Liver (tissue), 9 donors: Measurements from ENCODE around the gene CD3D. TPM values are rescaled to one million over a fixed set of nuclear protein-coding genes. Genes with fewer than 3 reads are reported as not detected.
A peak's percentile ranks its signal among the peaks of the same experiment; 100 is the strongest.

Experiments used
- DNase-seq: peaks from one replicate; pipeline ENCODE4 v3.0.0-alpha.2; 2017; ENCODE audit warnings: low spot score
- H3K27ac ChIP-seq, 2 donors: one replicate each; pipeline ENCODE4 v1.7.0; 2013; ENCODE audit warnings: inconsistent platforms in 2 of 2, low read length in 2 of 2, control low read depth in 1 of 2, low read depth in 1 of 2, mild to moderate bottlenecking in 1 of 2
- H3K27me3 ChIP-seq, 4 donors: one replicate each; pipeline versions ENCODE4 v1.6.1 to v1.7.0; 2013; ENCODE audit warnings: low read length in 3 of 4, inconsistent platforms in 1 of 4, mild to moderate bottlenecking in 1 of 4, moderate library complexity in 1 of 4; ENCODE audit not compliant: control insufficient read depth in 4 of 4, insufficient read depth in 4 of 4
- H3K36me3 ChIP-seq, 4 donors: one replicate each; pipeline versions ENCODE4 v1.6.1 to v1.7.0; 2013; ENCODE audit warnings: low read length in 3 of 4, mild to moderate bottlenecking in 3 of 4, low read depth in 1 of 4, moderate library complexity in 1 of 4; ENCODE audit not compliant: control insufficient read depth in 4 of 4, insufficient read depth in 3 of 4
- H3K4me1 ChIP-seq, 4 donors: one replicate each; pipeline versions ENCODE4 v1.6.1 to v1.7.0; 2013; ENCODE audit warnings: low read length in 3 of 4, mild to moderate bottlenecking in 3 of 4, moderate library complexity in 1 of 4; ENCODE audit not compliant: control insufficient read depth in 4 of 4, insufficient read depth in 4 of 4
- H3K4me3 ChIP-seq, 3 donors: one replicate each; pipeline versions ENCODE4 v1.6.1 to v1.7.0; 2013; ENCODE audit warnings: low read length in 3 of 3, control low read depth in 1 of 3, low read depth in 1 of 3, mild to moderate bottlenecking in 1 of 3
- H3K9ac ChIP-seq, 2 donors: one replicate each; pipeline ENCODE4 v1.7.0; 2013; ENCODE audit warnings: low read length in 2 of 2, mild to moderate bottlenecking in 2 of 2, moderate library complexity in 2 of 2, control low read depth in 1 of 2, low read depth in 1 of 2
- H3K9me3 ChIP-seq, 4 donors: one replicate each; pipeline versions ENCODE4 v1.6.1 to v1.7.0; 2013; ENCODE audit warnings: low read length in 3 of 4; ENCODE audit not compliant: control insufficient read depth in 4 of 4
- EGR1 ChIP-seq, 2 donors: IDR thresholded peaks; 2 replicates each; pipeline ENCODE4 v1.6.1; 2016 to 2018; ENCODE audit warnings: antibody characterized with exemption in 2 of 2, low read depth in 2 of 2
- FOXA1 ChIP-seq: IDR thresholded peaks from 2 replicates; pipeline ENCODE4 v1.6.1; 2016; ENCODE audit warnings: antibody characterized with exemption
- FOXA2 ChIP-seq: IDR thresholded peaks from 2 replicates; pipeline ENCODE4 v1.6.1; 2016; ENCODE audit warnings: antibody characterized with exemption
- GABPA ChIP-seq, 2 donors: IDR thresholded peaks in 1 of 2; conservative IDR thresholded peaks in 1 of 2; 2 replicates each; pipeline ENCODE4 v1.6.1; 2016; ENCODE audit warnings: antibody characterized with exemption in 2 of 2, mild to moderate bottlenecking in 1 of 2, moderate library complexity in 1 of 2
- HNF4A ChIP-seq, 2 donors: conservative IDR thresholded peaks; 2 replicates each; pipeline ENCODE4 v1.6.1; 2016; ENCODE audit warnings: antibody characterized with exemption in 2 of 2, mild to moderate bottlenecking in 2 of 2
- HNF4G ChIP-seq: IDR thresholded peaks from 2 replicates; pipeline ENCODE4 v1.6.1; 2016; ENCODE audit warnings: antibody characterized with exemption
- JUND ChIP-seq, 2 donors: IDR thresholded peaks; 2 replicates each; pipeline ENCODE4 v1.6.1; 2016; ENCODE audit warnings: antibody characterized with exemption in 2 of 2
- NR2F2 ChIP-seq: IDR thresholded peaks from 2 replicates; pipeline ENCODE4 v1.6.1; 2016; ENCODE audit warnings: antibody characterized with exemption
- RAD21 ChIP-seq, 2 donors: IDR thresholded peaks; 2 replicates each; pipeline ENCODE4 v1.6.1; 2016; ENCODE audit warnings: antibody characterized with exemption in 2 of 2, mild to moderate bottlenecking in 2 of 2
- RXRA ChIP-seq, 2 donors: IDR thresholded peaks; 2 replicates each; pipeline ENCODE4 v1.6.1; 2017 to 2018; ENCODE audit warnings: antibody characterized with exemption in 2 of 2, mild to moderate bottlenecking in 1 of 2
- SP1 ChIP-seq: IDR thresholded peaks from 2 replicates; pipeline ENCODE4 v1.6.1; 2018; ENCODE audit warnings: antibody characterized with exemption, mild to moderate bottlenecking
- TAF1 ChIP-seq: conservative IDR thresholded peaks from 2 replicates; pipeline ENCODE4 v1.6.1; 2016; ENCODE audit warnings: antibody characterized with exemption, mild to moderate bottlenecking
- YY1 ChIP-seq: IDR thresholded peaks from 2 replicates; pipeline ENCODE4 v1.6.1; 2016; ENCODE audit warnings: antibody characterized with exemption, mild to moderate bottlenecking
- WGBS: extraction: QIAGEN DNeasy Blood & Tissue Kit; methylation state at CpG from one replicate; pipeline ENCODE4 v1.1.7; 2013; 5-methylcytosine and 5-hydroxymethylcytosine counted together
- polyA plus RNA-seq, 2 donors: library from polyadenylated mRNA; stranded (reverse) in 1 of 2; unstranded in 1 of 2; fragments of 200-250 nt in 1 of 2; fragments of >200 nt in 1 of 2; fragmentation: Nextera tagmentation in 1 of 2; extraction: Ambion mirVana in 1 of 2; gene quantifications; one replicate each; pipeline versions ENCODE4 v1.2.1 to v1.2.3, GENCODE V29; 2013 to 2015
- total RNA-seq, 2 donors: library from RNA; depleted of rRNA; stranded (reverse); fragments of >200 nt; gene quantifications; one replicate each; pipeline ENCODE4 v1.2.3, GENCODE V29; 2014
- TF ChIP-seq, protein P1 (sequence below): IDR thresholded peaks from 2 replicates; pipeline ENCODE4 v1.6.1; 2016; ENCODE audit warnings: antibody characterized with exemption
- TF ChIP-seq, protein P2 (sequence below): IDR thresholded peaks from 2 replicates; pipeline ENCODE4 v1.6.1; 2016; ENCODE audit warnings: antibody characterized with exemption, mild to moderate bottlenecking
- TF ChIP-seq, protein P3 (sequence below): fragments of 150-350 bp; IDR thresholded peaks from 2 replicates; pipeline ENCODE4 v1.5.1; 2017; ENCODE audit warnings: improper control_type of control experiment, low read depth, low read length; ENCODE audit not compliant: missing input control
- TF ChIP-seq, protein P4 (sequence below): IDR thresholded peaks from 2 replicates; pipeline ENCODE4 v1.6.1; 2016; ENCODE audit warnings: antibody characterized with exemption
- TF ChIP-seq, protein P5 (sequence below): IDR thresholded peaks from 2 replicates; pipeline ENCODE4 v1.6.1; 2016; ENCODE audit warnings: antibody characterized with exemption
- donor health status: healthy.
- donor health status: healthy.
- donor health status: healthy.
- donor health status: healthy.
- donor health status: healthy.

The CD3D gene
- total and polyA plus RNA-seq, 4 donors, result 1.1 to 1.6 (median 1.2) TPM

DNA sequence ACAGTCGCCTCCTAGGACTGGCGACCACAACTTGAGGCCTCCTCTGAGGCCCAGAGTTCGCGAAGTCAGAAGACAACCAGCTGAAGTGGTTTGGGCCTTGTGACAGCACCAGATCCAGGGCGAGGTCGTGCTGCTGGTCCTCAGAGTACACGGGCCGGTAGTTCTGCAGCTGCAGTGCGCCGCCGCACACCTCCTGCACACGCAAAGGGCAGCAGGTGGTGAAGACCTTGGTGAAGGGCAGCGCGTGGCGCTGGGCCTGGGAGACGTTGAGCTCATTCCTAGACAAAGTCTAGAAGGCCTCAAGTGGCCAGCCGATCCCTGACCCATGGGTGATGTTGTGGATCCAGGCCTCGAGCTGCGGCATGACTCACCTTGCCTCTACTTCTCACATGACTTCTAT, 19.8 kb downstream of the CD3D start:
- H3K9ac ChIP-seq, result no peak overlapping the region
- no peaks in the 10 kb centered on the region for H3K9me3 ChIP-seq
- H3K27me3 ChIP-seq, result no peaks in the 10 kb centered on the region
- no peak overlapping the region for H3K4me3 ChIP-seq
- no peak for DNase-seq
- TF ChIP-seq GABPA (IDR thresholded peaks at IDR 0.05 in 1 of 2, conservative IDR thresholded peaks at IDR 0.05 in 1 of 2) (no peak), HNF4A (conservative IDR thresholded peaks at IDR 0.05) (no peak)
- TF ChIP-seq, protein P1, sequence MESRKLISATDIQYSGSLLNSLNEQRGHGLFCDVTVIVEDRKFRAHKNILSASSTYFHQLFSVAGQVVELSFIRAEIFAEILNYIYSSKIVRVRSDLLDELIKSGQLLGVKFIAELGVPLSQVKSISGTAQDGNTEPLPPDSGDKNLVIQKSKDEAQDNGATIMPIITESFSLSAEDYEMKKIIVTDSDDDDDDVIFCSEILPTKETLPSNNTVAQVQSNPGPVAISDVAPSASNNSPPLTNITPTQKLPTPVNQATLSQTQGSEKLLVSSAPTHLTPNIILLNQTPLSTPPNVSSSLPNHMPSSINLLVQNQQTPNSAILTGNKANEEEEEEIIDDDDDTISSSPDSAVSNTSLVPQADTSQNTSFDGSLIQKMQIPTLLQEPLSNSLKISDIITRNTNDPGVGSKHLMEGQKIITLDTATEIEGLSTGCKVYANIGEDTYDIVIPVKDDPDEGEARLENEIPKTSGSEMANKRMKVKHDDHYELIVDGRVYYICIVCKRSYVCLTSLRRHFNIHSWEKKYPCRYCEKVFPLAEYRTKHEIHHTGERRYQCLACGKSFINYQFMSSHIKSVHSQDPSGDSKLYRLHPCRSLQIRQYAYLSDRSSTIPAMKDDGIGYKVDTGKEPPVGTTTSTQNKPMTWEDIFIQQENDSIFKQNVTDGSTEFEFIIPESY, result no peak
- H3K36me3 ChIP-seq, result no peaks in the 10 kb centered on the region
- H3K27ac ChIP-seq, result no peak overlapping the region
- WGBS, result 98% methylated on average over 19 of the region's 19 CpGs
- H3K4me1 ChIP-seq, result peaks cover 2 to 15% (median 11%) of the 10 kb centered on the region in 4 donors

DNA sequence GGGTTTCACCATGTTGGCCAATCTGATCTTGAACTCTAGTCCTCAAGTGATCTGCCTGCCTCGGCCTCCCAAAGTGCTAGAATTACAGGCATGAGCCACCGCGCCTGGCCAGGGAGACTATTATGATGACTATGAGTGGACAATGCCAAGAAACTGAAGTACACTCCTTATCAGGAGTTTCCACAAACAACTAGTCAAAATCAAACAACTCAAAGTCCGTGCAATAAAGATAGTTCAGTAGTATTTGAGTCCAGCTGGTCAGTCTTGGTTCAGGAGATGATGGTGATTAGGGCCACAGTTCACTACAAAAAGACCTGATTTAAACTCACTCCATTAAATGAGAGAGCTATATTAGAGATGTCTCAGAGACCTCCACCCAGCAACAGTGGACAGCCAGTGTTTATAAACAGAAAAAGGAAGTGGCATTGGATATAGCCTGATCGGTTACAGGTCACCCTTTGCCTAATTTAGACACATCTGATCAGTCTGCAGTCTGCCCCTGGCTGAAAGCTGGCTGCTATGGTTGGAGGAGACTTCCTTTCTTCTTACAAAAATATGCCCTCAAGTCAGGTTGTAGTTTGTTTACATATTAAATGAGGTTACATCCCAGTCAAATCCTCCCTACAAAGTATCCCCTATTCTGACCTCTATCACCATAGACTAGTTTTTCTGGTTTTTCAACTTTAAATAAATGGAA, 21.0 kb downstream of the CD3D start:
- Histone ChIP-seq H3K4me1 (peaks cover 2 to 15% (median 11%) of the 10 kb centered on the region in 4 donors), H3K9ac (no peak overlapping the region), H3K9me3 (no peaks in the 10 kb centered on the region), H3K4me3 (no peak overlapping the region), H3K27ac (peak overlapping the region in 1 of 2 donors; percentile 46), H3K36me3 (no peaks in the 10 kb centered on the region), H3K27me3 (no peaks in the 10 kb centered on the region)
- TF ChIP-seq TAF1 (no peak), SP1 (peak; percentile 96), EGR1 (IDR thresholded peaks at IDR 0.05; ENCODE audit: low read depth in 2 of 2) (peak in 1 of 2 donors; percentile 64), HNF4G (peak; percentile 97), GABPA (IDR thresholded peaks at IDR 0.05 in 1 of 2, conservative IDR thresholded peaks at IDR 0.05 in 1 of 2) (no peak), HNF4A (conservative IDR thresholded peaks at IDR 0.05) (peak; percentile 99), JUND (IDR thresholded peaks at IDR 0.05) (peak; percentile 74 to 94), RAD21 (IDR thresholded peaks at IDR 0.05) (peak; percentile 28 to 47), NR2F2 (peak; percentile 15), FOXA2 (peak; percentile 76), RXRA (IDR thresholded peaks at IDR 0.05) (peak; percentile 89 to 95), FOXA1 (peak; percentile 69), YY1 (peak; percentile 59)
- TF ChIP-seq, protein P2, sequence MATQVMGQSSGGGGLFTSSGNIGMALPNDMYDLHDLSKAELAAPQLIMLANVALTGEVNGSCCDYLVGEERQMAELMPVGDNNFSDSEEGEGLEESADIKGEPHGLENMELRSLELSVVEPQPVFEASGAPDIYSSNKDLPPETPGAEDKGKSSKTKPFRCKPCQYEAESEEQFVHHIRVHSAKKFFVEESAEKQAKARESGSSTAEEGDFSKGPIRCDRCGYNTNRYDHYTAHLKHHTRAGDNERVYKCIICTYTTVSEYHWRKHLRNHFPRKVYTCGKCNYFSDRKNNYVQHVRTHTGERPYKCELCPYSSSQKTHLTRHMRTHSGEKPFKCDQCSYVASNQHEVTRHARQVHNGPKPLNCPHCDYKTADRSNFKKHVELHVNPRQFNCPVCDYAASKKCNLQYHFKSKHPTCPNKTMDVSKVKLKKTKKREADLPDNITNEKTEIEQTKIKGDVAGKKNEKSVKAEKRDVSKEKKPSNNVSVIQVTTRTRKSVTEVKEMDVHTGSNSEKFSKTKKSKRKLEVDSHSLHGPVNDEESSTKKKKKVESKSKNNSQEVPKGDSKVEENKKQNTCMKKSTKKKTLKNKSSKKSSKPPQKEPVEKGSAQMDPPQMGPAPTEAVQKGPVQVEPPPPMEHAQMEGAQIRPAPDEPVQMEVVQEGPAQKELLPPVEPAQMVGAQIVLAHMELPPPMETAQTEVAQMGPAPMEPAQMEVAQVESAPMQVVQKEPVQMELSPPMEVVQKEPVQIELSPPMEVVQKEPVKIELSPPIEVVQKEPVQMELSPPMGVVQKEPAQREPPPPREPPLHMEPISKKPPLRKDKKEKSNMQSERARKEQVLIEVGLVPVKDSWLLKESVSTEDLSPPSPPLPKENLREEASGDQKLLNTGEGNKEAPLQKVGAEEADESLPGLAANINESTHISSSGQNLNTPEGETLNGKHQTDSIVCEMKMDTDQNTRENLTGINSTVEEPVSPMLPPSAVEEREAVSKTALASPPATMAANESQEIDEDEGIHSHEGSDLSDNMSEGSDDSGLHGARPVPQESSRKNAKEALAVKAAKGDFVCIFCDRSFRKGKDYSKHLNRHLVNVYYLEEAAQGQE, result peak; percentile 57
- TF ChIP-seq, protein P3, sequence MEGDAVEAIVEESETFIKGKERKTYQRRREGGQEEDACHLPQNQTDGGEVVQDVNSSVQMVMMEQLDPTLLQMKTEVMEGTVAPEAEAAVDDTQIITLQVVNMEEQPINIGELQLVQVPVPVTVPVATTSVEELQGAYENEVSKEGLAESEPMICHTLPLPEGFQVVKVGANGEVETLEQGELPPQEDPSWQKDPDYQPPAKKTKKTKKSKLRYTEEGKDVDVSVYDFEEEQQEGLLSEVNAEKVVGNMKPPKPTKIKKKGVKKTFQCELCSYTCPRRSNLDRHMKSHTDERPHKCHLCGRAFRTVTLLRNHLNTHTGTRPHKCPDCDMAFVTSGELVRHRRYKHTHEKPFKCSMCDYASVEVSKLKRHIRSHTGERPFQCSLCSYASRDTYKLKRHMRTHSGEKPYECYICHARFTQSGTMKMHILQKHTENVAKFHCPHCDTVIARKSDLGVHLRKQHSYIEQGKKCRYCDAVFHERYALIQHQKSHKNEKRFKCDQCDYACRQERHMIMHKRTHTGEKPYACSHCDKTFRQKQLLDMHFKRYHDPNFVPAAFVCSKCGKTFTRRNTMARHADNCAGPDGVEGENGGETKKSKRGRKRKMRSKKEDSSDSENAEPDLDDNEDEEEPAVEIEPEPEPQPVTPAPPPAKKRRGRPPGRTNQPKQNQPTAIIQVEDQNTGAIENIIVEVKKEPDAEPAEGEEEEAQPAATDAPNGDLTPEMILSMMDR, result no peak
- TF ChIP-seq, protein P4, sequence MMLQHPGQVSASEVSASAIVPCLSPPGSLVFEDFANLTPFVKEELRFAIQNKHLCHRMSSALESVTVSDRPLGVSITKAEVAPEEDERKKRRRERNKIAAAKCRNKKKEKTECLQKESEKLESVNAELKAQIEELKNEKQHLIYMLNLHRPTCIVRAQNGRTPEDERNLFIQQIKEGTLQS, result peak; percentile 69
- TF ChIP-seq, protein P1, result peak; percentile 87
- TF ChIP-seq, protein P5, sequence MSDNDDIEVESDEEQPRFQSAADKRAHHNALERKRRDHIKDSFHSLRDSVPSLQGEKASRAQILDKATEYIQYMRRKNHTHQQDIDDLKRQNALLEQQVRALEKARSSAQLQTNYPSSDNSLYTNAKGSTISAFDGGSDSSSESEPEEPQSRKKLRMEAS, result peak; percentile 75
- WGBS, result 26% methylated on average over 5 of the region's 5 CpGs
- DNase-seq, result no peak
